CD4-positive, alpha-beta T cell (primary cell): Measurements from ENCODE around the gene CRYL1. TPM values are rescaled to one million over a fixed set of nuclear protein-coding genes. Genes with fewer than 3 reads are reported as not detected.

Experiments
- ATAC-seq: fragments of 200-7000 bp; cut with Tn5 transposase; one replicate; pipeline ENCODE4 v1.10.0; 2022; ENCODE audit warnings: mild to moderate bottlenecking; ENCODE audit not compliant: poor library complexity
- CTCF ChIA-PET: fragments of 350-600 bp; sonication (Branson Sonifier 250); formaldehyde crosslinking; loops from one replicate; lab custom pipeline; 2021; ENCODE audit warnings: antibody characterized with exemption, inconsistent platforms; lab: Charles Lee
- POLR2A ChIA-PET: fragments of 350-600 bp; sonication (Branson Sonifier 250); formaldehyde crosslinking; loops from one replicate; lab custom pipeline; 2021; ENCODE audit warnings: antibody characterized with exemption, inconsistent platforms; lab: Charles Lee
- DNase-seq, 14 experiments: peaks; one replicate each; pipeline ENCODE4 v3.0.0-alpha.2; 2013 to 2020; ENCODE audit warnings: mixed read lengths in 2 of 14
- H3K27ac ChIP-seq, 2 donors: one replicate each; pipeline versions ENCODE4 v1.5.1 to v1.7.0; 2013; ENCODE audit warnings: low read length in 2 of 2, low read depth in 1 of 2, mild to moderate bottlenecking in 1 of 2
- H3K27me3 ChIP-seq, 2 experiments: 1 replicate in 1 of 2; 2 replicates in 1 of 2; pipeline versions ENCODE4 v1.6.1 to v1.7.0; 2013; ENCODE audit warnings: low read length in 2 of 2, control low read depth in 1 of 2, mild to moderate bottlenecking in 1 of 2, moderate library complexity in 1 of 2; ENCODE audit not compliant: insufficient read depth in 2 of 2, control insufficient read depth in 1 of 2
- H3K36me3 ChIP-seq: one replicate; pipeline ENCODE4 v1.6.1; 2013; ENCODE audit warnings: low read length, control low read depth; ENCODE audit not compliant: insufficient read depth
- H3K4me1 ChIP-seq: one replicate; pipeline ENCODE4 v1.6.1; 2013; ENCODE audit warnings: low read length, control low read depth; ENCODE audit not compliant: insufficient read depth
- H3K4me3 ChIP-seq: one replicate; pipeline ENCODE4 v1.5.1; 2013; ENCODE audit warnings: mild to moderate bottlenecking, low read length, moderate library complexity
- H3K9me3 ChIP-seq, 2 experiments: 1 replicate in 1 of 2; 2 replicates in 1 of 2; pipeline versions ENCODE4 v1.6.1 to v1.7.0; 2013; ENCODE audit warnings: low read length in 2 of 2, mild to moderate bottlenecking in 2 of 2, control low read depth in 1 of 2, moderate library complexity in 1 of 2; ENCODE audit not compliant: control insufficient read depth in 1 of 2, insufficient read depth in 1 of 2
- H3K27ac Mint-ChIP-seq: one replicate; pipeline ENCODE4 v1.8.0; 2020; ENCODE audit warnings: mixed read lengths
- H3K27me3 Mint-ChIP-seq: one replicate; pipeline ENCODE4 v1.8.0; 2021; ENCODE audit warnings: mixed read lengths
- H3K36me3 Mint-ChIP-seq: one replicate; pipeline ENCODE4 v1.8.0; 2021; ENCODE audit warnings: low read depth, mixed read lengths
- H3K4me1 Mint-ChIP-seq: one replicate; pipeline ENCODE4 v1.8.0; 2021; ENCODE audit warnings: low read depth, mixed read lengths
- H3K4me3 Mint-ChIP-seq: one replicate; pipeline ENCODE4 v1.8.0; 2020; ENCODE audit warnings: mild to moderate bottlenecking, mixed read lengths
- H3K9me3 Mint-ChIP-seq: one replicate; pipeline ENCODE4 v1.8.0; 2020; ENCODE audit warnings: mixed read lengths
- CTCF ChIP-seq: fragments of 200-600 bp; IDR thresholded peaks from one replicate; pipeline ENCODE4 v1.8.0; 2022; ENCODE audit warnings: antibody characterized with exemption, mild to moderate bottlenecking
- intact Hi-C, 2 experiments: fragments of 100-400 bp; cut with DNase I in 1 of 2; cut with micrococcal nuclease in 1 of 2; formaldehyde crosslinking; loops; one replicate each; pipeline versions ENCODE4 v1.15.1 to v1.9.0; 2023 to 2025; cut with DNase I, micrococcal nuclease
- total RNA-seq, 174 experiments: library from RNA in 2 of 174; stranded (reverse) in 2 of 174; gene quantifications; one replicate each; pipeline ENCODE4 v1.2.3 and lab custom pipeline; 2021 to 2026

The CRYL1 gene
- total RNA-seq, 2 experiments from 2014 or later: 7.9 to 8.0 TPM

- intact Hi-C loops: no loop called here
- no peak for DNase-seq
- no peak overlapping the region for H3K4me3 ChIP-seq
- no peaks in the 10 kb centered on the region for H3K27me3 ChIP-seq
- Mint-ChIP-seq H3K4me3 (no peak overlapping the region), H3K4me1 (peaks cover 13% of the 10 kb centered on the region), H3K36me3 (peaks cover 5% of the 10 kb centered on the region), H3K27ac (no peak overlapping the region), H3K9me3 (no peaks in the 10 kb centered on the region), H3K27me3 (no peaks in the 10 kb centered on the region)
- no peaks in the 10 kb centered on the region for H3K9me3 ChIP-seq
- no peak overlapping the region for H3K27ac ChIP-seq
- ChIA-PET POLR2A (no interaction called here), CTCF (interaction anchor here (0.5 kb wide), 1 partner anchor 101 kb away, joined by 3 read pairs; no protein-coding TSS in a partner anchor)
- no peaks in the 10 kb centered on the region for H3K36me3 ChIP-seq
- ATAC-seq: no peak
- peaks cover 4% of the 10 kb centered on the region for H3K4me1 ChIP-seq
- TF ChIP-seq CTCF: no peak
Observed at GRCh38 chr13:20439261-20439660, 86.4 kb downstream of the CRYL1 start.

- ChIA-PET POLR2A (no interaction called here), CTCF (interaction anchor here (0.5 kb wide), 1 partner anchor 102 kb away, joined by 3 read pairs; no protein-coding TSS in a partner anchor)
- DNase-seq: no peak
- ATAC-seq: no peak
- Histone ChIP-seq H3K9me3 (no peaks in the 10 kb centered on the region), H3K27me3 (no peaks in the 10 kb centered on the region), H3K36me3 (no peaks in the 10 kb centered on the region), H3K4me1 (peaks cover 4% of the 10 kb centered on the region), H3K27ac (no peak overlapping the region), H3K4me3 (no peak overlapping the region)
- Mint-ChIP-seq H3K4me3 (no peak overlapping the region), H3K27ac (no peak overlapping the region), H3K4me1 (peaks cover 13% of the 10 kb centered on the region), H3K36me3 (peaks cover 5% of the 10 kb centered on the region), H3K9me3 (no peaks in the 10 kb centered on the region), H3K27me3 (no peaks in the 10 kb centered on the region)
- no peak for TF ChIP-seq CTCF
- intact Hi-C loops: no loop called here
Observed at GRCh38 chr13:20438801-20439200, 86.9 kb downstream of the CRYL1 start.

- H3K4me1 Mint-ChIP-seq: no peaks in the 10 kb centered on the region
- Histone ChIP-seq H3K4me1 (no peaks in the 10 kb centered on the region), H3K27ac (no peak overlapping the region), H3K36me3 (no peaks in the 10 kb centered on the region), H3K9me3 (no peaks in the 10 kb centered on the region), H3K4me3 (no peak overlapping the region), H3K27me3 (no peaks in the 10 kb centered on the region)
- POLR2A ChIA-PET: no interaction called here
- no peak for TF ChIP-seq CTCF
- no peaks in the 10 kb centered on the region for H3K27me3 Mint-ChIP-seq
- CTCF ChIA-PET: no interaction called here
- DNase-seq (no peak), ATAC-seq (no peak)
- H3K4me3 Mint-ChIP-seq: no peak overlapping the region
- no peak overlapping the region for H3K27ac Mint-ChIP-seq
- H3K36me3 Mint-ChIP-seq: peaks cover 5% of the 10 kb centered on the region
- no peaks in the 10 kb centered on the region for H3K9me3 Mint-ChIP-seq
- intact Hi-C loops: no loop called here
Observed at GRCh38 chr13:20436505-20436904, 89.2 kb downstream of the CRYL1 start.
